Mesenchymal stem cell (in vitro differentiated cells and primary cell): Measurements from ENCODE around the gene LRIT3.

Source experiments
- DNase-seq: peaks from one replicate; pipeline ENCODE4 v3.0.0-alpha.2; 2013
- H2AFZ ChIP-seq: one replicate; pipeline ENCODE4 v1.6.1; 2013; ENCODE audit warnings: low read depth, mild to moderate bottlenecking, control low read depth, inconsistent platforms, low read length, moderate library complexity
- H2AK5ac ChIP-seq: 2 replicates; pipeline ENCODE4 v1.6.1; 2013; ENCODE audit warnings: low read length, moderate library complexity, mild to moderate bottlenecking, inconsistent platforms; ENCODE audit not compliant: severe bottlenecking
- H2BK120ac ChIP-seq: one replicate; pipeline ENCODE4 v1.6.1; 2013; ENCODE audit warnings: low read depth, mild to moderate bottlenecking, inconsistent platforms, low read length, moderate library complexity
- H2BK12ac ChIP-seq, 2 experiments: one replicate each; pipeline ENCODE4 v1.6.1; 2013; ENCODE audit warnings: inconsistent platforms in 2 of 2, low read length in 2 of 2, mild to moderate bottlenecking in 2 of 2, moderate library complexity in 2 of 2, control low read depth in 1 of 2
- H2BK15ac ChIP-seq: one replicate; pipeline ENCODE4 v1.6.1; 2013; ENCODE audit warnings: mild to moderate bottlenecking, low read depth, inconsistent platforms; ENCODE audit not compliant: poor library complexity, severe bottlenecking
- H2BK5ac ChIP-seq: 2 replicates; pipeline ENCODE4 v1.6.1; 2013; ENCODE audit warnings: low read depth, mild to moderate bottlenecking, low read length, control low read depth, inconsistent platforms; ENCODE audit not compliant: poor library complexity, severe bottlenecking
- H3K14ac ChIP-seq, 2 experiments: one replicate each; pipeline ENCODE4 v1.6.1; 2013; ENCODE audit warnings: inconsistent platforms in 2 of 2, low read length in 2 of 2, control low read depth in 1 of 2, mild to moderate bottlenecking in 1 of 2, moderate library complexity in 1 of 2
- H3K18ac ChIP-seq, 2 experiments: one replicate each; pipeline ENCODE4 v1.6.1; 2013; ENCODE audit warnings: inconsistent platforms in 2 of 2, low read length in 2 of 2, control low read depth in 1 of 2, low read depth in 1 of 2, mild to moderate bottlenecking in 1 of 2
- H3K23ac ChIP-seq, 2 experiments: one replicate each; pipeline ENCODE4 v1.6.1; 2013; ENCODE audit warnings: inconsistent platforms in 2 of 2, low read length in 2 of 2, mild to moderate bottlenecking in 2 of 2, moderate library complexity in 2 of 2, control low read depth in 1 of 2
- H3K27ac ChIP-seq: 2 replicates; pipeline ENCODE4 v1.5.1; 2013; ENCODE audit warnings: mild to moderate bottlenecking, moderate library complexity, low read length, control low read depth, inconsistent platforms; ENCODE audit not compliant: poor library complexity, severe bottlenecking
- H3K27me3 ChIP-seq, 2 experiments: 2 replicates each; pipeline versions ENCODE4 v1.6.1 to v1.7.0; 2013; ENCODE audit warnings: low read length in 2 of 2, mild to moderate bottlenecking in 2 of 2, moderate library complexity in 2 of 2, control low read depth in 1 of 2, inconsistent platforms in 1 of 2; ENCODE audit not compliant: control insufficient read depth in 1 of 2, insufficient read depth in 1 of 2
- H3K36me3 ChIP-seq, 2 experiments: 2 replicates each; pipeline versions ENCODE4 v1.6.1 to v1.7.0; 2013; ENCODE audit warnings: low read length in 2 of 2, control low read depth in 1 of 2, inconsistent platforms in 1 of 2, low read depth in 1 of 2, mild to moderate bottlenecking in 1 of 2; ENCODE audit not compliant: insufficient read depth in 2 of 2, control insufficient read depth in 1 of 2
- H3K4ac ChIP-seq, 2 experiments: one replicate each; pipeline ENCODE4 v1.6.1; 2013; ENCODE audit warnings: inconsistent platforms in 2 of 2, low read length in 2 of 2, mild to moderate bottlenecking in 2 of 2, moderate library complexity in 2 of 2, control low read depth in 1 of 2, low read depth in 1 of 2
- H3K4me1 ChIP-seq: 2 replicates; pipeline ENCODE4 v1.6.1; 2013; ENCODE audit warnings: low read depth, low read length, control low read depth; ENCODE audit not compliant: control insufficient read depth, insufficient read depth
- H3K4me2 ChIP-seq: 2 replicates; pipeline ENCODE4 v1.6.1; 2013; ENCODE audit warnings: low read length, mild to moderate bottlenecking, inconsistent platforms; ENCODE audit not compliant: poor library complexity, severe bottlenecking
- H3K4me3 ChIP-seq, 2 experiments: 2 replicates each; pipeline versions ENCODE4 v1.5.1 to v1.7.0; 2013; ENCODE audit warnings: low read length in 2 of 2, mild to moderate bottlenecking in 2 of 2, control low read depth in 1 of 2, low read depth in 1 of 2; ENCODE audit not compliant: insufficient read depth in 1 of 2
- H3K79me1 ChIP-seq: replicated peaks from 2 replicates; pipeline ENCODE4 v1.6.1; 2013; ENCODE audit warnings: mild to moderate bottlenecking, control low read depth, low read length, inconsistent platforms; ENCODE audit not compliant: poor library complexity, severe bottlenecking
- H3K9ac ChIP-seq: 2 replicates; pipeline ENCODE4 v1.7.0; 2013; ENCODE audit warnings: mild to moderate bottlenecking, low read length, moderate library complexity
- H3K9me3 ChIP-seq: 2 replicates; pipeline ENCODE4 v1.7.0; 2013; ENCODE audit warnings: mild to moderate bottlenecking, low read length; ENCODE audit not compliant: control insufficient read depth
- H4K8ac ChIP-seq: one replicate; pipeline ENCODE4 v1.6.1; 2013; ENCODE audit warnings: inconsistent platforms, mild to moderate bottlenecking, low read length, moderate library complexity
- H4K91ac ChIP-seq: one replicate; pipeline ENCODE4 v1.6.1; 2013; ENCODE audit warnings: mild to moderate bottlenecking, low read length, inconsistent platforms
- WGBS: methylation state at CpG from one replicate; pipeline ENCODE4 v1.1.7; 2013; ENCODE audit warnings: mixed read lengths; 5-methylcytosine and 5-hydroxymethylcytosine counted together

LRIT3 gene

DNA sequence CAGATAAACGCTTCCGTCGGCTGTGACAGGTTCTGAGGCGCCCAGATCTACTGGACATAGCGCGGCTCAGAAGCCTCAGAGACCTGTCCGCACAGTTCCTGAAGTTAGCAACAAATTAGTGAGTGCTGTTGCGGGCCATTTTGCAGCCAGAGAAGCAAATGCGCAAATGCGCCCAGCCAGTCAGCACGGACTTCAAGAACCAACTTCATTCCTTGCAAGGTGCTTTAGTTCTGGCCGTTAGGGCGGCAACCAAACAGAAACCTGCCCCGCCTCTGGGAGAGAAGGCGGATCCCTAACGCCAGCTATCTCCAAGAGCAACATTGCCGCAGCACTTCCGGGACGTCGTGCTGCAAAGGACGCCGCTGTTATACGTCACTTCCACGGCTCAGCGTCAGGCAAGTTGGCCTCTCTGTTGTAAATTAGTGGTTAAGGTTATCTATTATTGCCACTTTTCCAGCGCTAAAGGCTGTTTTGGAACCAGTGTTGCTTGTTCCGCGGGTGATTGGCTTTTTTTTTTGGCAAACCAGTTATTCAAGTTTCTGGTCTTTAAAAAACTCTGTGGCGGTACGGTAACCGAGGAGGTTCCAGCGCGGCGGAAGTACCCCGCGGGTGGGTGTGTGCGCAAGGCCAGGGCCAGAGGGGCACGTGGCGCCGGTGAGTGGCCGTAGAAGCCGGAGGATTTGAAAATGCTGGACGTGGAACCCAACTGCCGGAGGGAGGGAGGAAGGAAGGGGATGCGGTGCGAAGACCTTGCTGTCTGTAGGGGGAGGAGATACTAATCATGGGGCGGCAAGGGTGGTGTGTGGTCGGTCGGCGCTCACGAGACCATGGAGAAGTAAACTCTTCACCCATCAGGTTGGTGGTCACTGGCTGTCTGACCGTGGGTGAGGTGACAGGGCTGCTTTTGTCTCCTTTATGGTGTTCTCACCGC lies 32.5 kb upstream of the LRIT3 start, which contains the start of gene GAR1:
GAR1 (plus strand) TSS at position 612 of the 931 bp plus-strand sequence. CDS start 403 bp downstream, outside the sequence.
- peak within 1 kb of the TSS; percentile 86 for H3K27ac ChIP-seq
- peak; percentile 95 for DNase-seq
- H3K36me3 ChIP-seq, result peaks cover 3 to 28% of the 10 kb centered on the region in 2 experiments
- peak within 1 kb of the TSS; percentile 54 for H2AK5ac ChIP-seq
- H4K8ac ChIP-seq, result peak within 1 kb of the TSS; percentile 52
- peak within 1 kb of the TSS; percentile 37 to 77 for H2BK12ac ChIP-seq
- H2BK120ac ChIP-seq, result no peak within 1 kb of the TSS
- peaks cover 8% of the 10 kb centered on the region for H3K79me1 ChIP-seq
- peak within 1 kb of the TSS; percentile 75 to 97 for H3K4ac ChIP-seq
- H2BK15ac ChIP-seq, result no peak within 1 kb of the TSS
- peak within 1 kb of the TSS in 1 of 2 experiments; percentile 95 for H3K14ac ChIP-seq
- peak within 1 kb of the TSS; percentile 34 for H4K91ac ChIP-seq
- H3K4me2 ChIP-seq, result peak within 1 kb of the TSS; percentile 94
- WGBS, result under 1% methylated on average over 53 of the region's 53 CpGs
- no peaks in the 10 kb centered on the region for H3K9me3 ChIP-seq
- H2BK5ac ChIP-seq, result peak within 1 kb of the TSS; percentile 39
- H3K27me3 ChIP-seq, result no peaks in the 10 kb centered on the region
- no peaks in the 10 kb centered on the region for H3K4me1 ChIP-seq
- H3K9ac ChIP-seq, result peak within 1 kb of the TSS; percentile 98
- peak within 1 kb of the TSS; percentile 59 to 86 for H3K18ac ChIP-seq
- peak within 1 kb of the TSS; percentile 91 for H2AFZ ChIP-seq
- H3K4me3 ChIP-seq, result peak within 1 kb of the TSS; percentile 97 to 100
- H3K23ac ChIP-seq, result no peak within 1 kb of the TSS

- Histone ChIP-seq H3K18ac (peak overlapping the region; percentile 48 to 86), H3K14ac (peak overlapping the region in 1 of 2 experiments; percentile 95), H3K36me3 (peaks cover 8 to 33% of the 10 kb centered on the region in 2 experiments), H3K27me3 (no peaks in the 10 kb centered on the region), H3K4ac (peak overlapping the region; percentile 75 to 97), H3K23ac (no peak overlapping the region), H2AK5ac (peak overlapping the region; percentile 54), H3K4me1 (no peaks in the 10 kb centered on the region), H2AFZ (peak overlapping the region; percentile 91), H3K27ac (peak overlapping the region; percentile 86), H3K9ac (peak overlapping the region; percentile 98), H3K79me1 (peaks cover 12% of the 10 kb centered on the region), H2BK120ac (no peak overlapping the region), H4K91ac (peak overlapping the region; percentile 34), H2BK15ac (no peak overlapping the region), H3K9me3 (no peaks in the 10 kb centered on the region), H2BK5ac (no peak overlapping the region), H3K4me3 (peak overlapping the region; percentile 97 to 100), H3K4me2 (peak overlapping the region; percentile 94), H2BK12ac (peak overlapping the region in 1 of 2 experiments; percentile 77), H4K8ac (peak overlapping the region; percentile 52)
- DNase-seq, result no peak
- WGBS, result under 1% methylated on average over 19 of the region's 19 CpGs
Measured at GRCh38 chr4:109816082-109816442, 31.8 kb upstream of the LRIT3 start.

GRCh38 chr4:109816894-109817293 lies 31.0 kb upstream of the LRIT3 start:
- no peak overlapping the region for H3K27ac ChIP-seq
- no peak overlapping the region for H2BK12ac ChIP-seq
- H2AFZ ChIP-seq, result no peak overlapping the region
- 86% methylated on average over 1 of the region's 1 CpG for WGBS
- H3K23ac ChIP-seq, result no peak overlapping the region
- no peak overlapping the region for H2AK5ac ChIP-seq
- peak overlapping the region; percentile 58 for H3K4me2 ChIP-seq
- peak overlapping the region in 1 of 2 experiments; percentile 100 for H3K4me3 ChIP-seq
- no peak overlapping the region for H2BK120ac ChIP-seq
- H3K14ac ChIP-seq, result no peak overlapping the region
- H2BK15ac ChIP-seq, result no peak overlapping the region
- H4K8ac ChIP-seq, result no peak overlapping the region
- H3K4me1 ChIP-seq, result no peaks in the 10 kb centered on the region
- H3K4ac ChIP-seq, result no peak overlapping the region
- H3K79me1 ChIP-seq, result peaks cover 13% of the 10 kb centered on the region
- no peak overlapping the region for H4K91ac ChIP-seq
- peak overlapping the region; percentile 98 for H3K9ac ChIP-seq
- peak; percentile 12 for DNase-seq
- no peaks in the 10 kb centered on the region for H3K27me3 ChIP-seq
- no peak overlapping the region for H3K18ac ChIP-seq
- peaks cover 8 to 41% of the 10 kb centered on the region in 2 experiments for H3K36me3 ChIP-seq
- H2BK5ac ChIP-seq, result no peak overlapping the region
- H3K9me3 ChIP-seq, result no peaks in the 10 kb centered on the region

DNA sequence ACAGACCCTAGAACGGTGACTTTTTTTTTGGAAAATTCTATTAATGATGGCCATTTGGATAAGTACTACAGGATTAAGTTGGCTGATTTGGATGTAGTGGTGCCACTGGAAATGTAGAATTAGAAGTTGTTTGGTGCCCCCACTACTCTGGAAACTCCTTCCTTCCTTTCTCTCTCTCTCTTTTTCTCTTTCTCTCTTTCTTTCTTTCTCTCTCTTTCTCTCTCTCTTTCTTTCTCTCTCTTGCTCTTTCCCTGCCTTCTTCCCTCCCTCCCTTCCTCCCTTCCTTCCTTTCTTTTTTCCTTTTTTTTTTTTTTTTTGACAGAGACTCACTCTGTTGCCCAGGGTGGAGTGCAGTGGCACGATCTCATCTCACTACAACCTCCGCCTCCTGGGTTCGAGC lies 29.6 kb upstream of the LRIT3 start:
- H3K4me3 ChIP-seq, result no peak overlapping the region
- H2BK120ac ChIP-seq, result no peak overlapping the region
- no peak overlapping the region for H4K91ac ChIP-seq
- no peak overlapping the region for H4K8ac ChIP-seq
- no peaks in the 10 kb centered on the region for H3K27me3 ChIP-seq
- H3K9ac ChIP-seq, result no peak overlapping the region
- H3K9me3 ChIP-seq, result no peaks in the 10 kb centered on the region
- H3K79me1 ChIP-seq, result peaks cover 18% of the 10 kb centered on the region
- H3K23ac ChIP-seq, result no peak overlapping the region
- H2BK15ac ChIP-seq, result no peak overlapping the region
- H3K4ac ChIP-seq, result no peak overlapping the region
- H2BK5ac ChIP-seq, result no peak overlapping the region
- no peak overlapping the region for H3K14ac ChIP-seq
- WGBS, result 100% methylated on average over 4 of the region's 4 CpGs
- peaks cover 14 to 53% of the 10 kb centered on the region in 2 experiments for H3K36me3 ChIP-seq
- no peak overlapping the region for H2AK5ac ChIP-seq
- no peak for DNase-seq
- no peak overlapping the region for H3K27ac ChIP-seq
- H3K4me2 ChIP-seq, result no peak overlapping the region
- H3K18ac ChIP-seq, result no peak overlapping the region
- H2AFZ ChIP-seq, result no peak overlapping the region
- no peak overlapping the region for H2BK12ac ChIP-seq
- H3K4me1 ChIP-seq, result no peaks in the 10 kb centered on the region
